Immature natural killer cell (primary cell): Measurements from ENCODE around the gene ADGRG1. TPM values are rescaled to one million over a fixed set of nuclear protein-coding genes. Genes with fewer than 3 reads are reported as not detected.
"Not testable (repeated sequence)": the region's sequence is repeated elsewhere in the genome, so short reads cannot be mapped to it uniquely, and the experiment has no call there.

Experiments used
- DNase-seq, 3 donors: peaks; one replicate each; pipeline ENCODE4 v3.0.0; 2022; ENCODE audit warnings: mixed read lengths in 1 of 3
- H3K27ac Mint-ChIP-seq, 6 donors: one replicate each; pipeline ENCODE4 v1.8.0; 2020; ENCODE audit warnings: mixed read lengths in 6 of 6, mild to moderate bottlenecking in 5 of 6, inconsistent platforms in 4 of 6, moderate library complexity in 3 of 6
- H3K27me3 Mint-ChIP-seq, 3 donors: one replicate each; pipeline ENCODE4 v1.8.0; 2020 to 2021; ENCODE audit warnings: low read depth in 3 of 3, mild to moderate bottlenecking in 3 of 3, mixed read lengths in 3 of 3, moderate library complexity in 3 of 3, inconsistent platforms in 1 of 3
- H3K36me3 Mint-ChIP-seq, 3 donors: one replicate each; pipeline ENCODE4 v1.8.0; 2020; ENCODE audit warnings: mixed read lengths in 3 of 3, inconsistent platforms in 2 of 3, mild to moderate bottlenecking in 2 of 3
- H3K4me1 Mint-ChIP-seq, 2 donors: one replicate each; pipeline ENCODE4 v1.8.0; 2020; ENCODE audit warnings: inconsistent platforms in 2 of 2, mild to moderate bottlenecking in 2 of 2, mixed read lengths in 2 of 2, moderate library complexity in 1 of 2
- H3K4me3 Mint-ChIP-seq, 5 donors: one replicate each; pipeline ENCODE4 v1.8.0; 2020; ENCODE audit warnings: mild to moderate bottlenecking in 5 of 5, mixed read lengths in 5 of 5, inconsistent platforms in 3 of 5, moderate library complexity in 3 of 5
- H3K9me3 Mint-ChIP-seq, 6 donors: one replicate each; pipeline ENCODE4 v1.8.0; 2020; ENCODE audit warnings: mild to moderate bottlenecking in 6 of 6, mixed read lengths in 6 of 6, inconsistent platforms in 4 of 6, moderate library complexity in 3 of 6
- polyA plus RNA-seq, 3 donors: library from polyadenylated mRNA; unstranded; fragments of 300-500 nt; fragmentation: Illumina TruSeq; gene quantifications; one replicate each; pipeline ENCODE4 v1.2.3, GENCODE V29; 2021

The ADGRG1 gene
- polyA plus RNA-seq, 3 donors from 2014 or later = 218 to 784 (median 395) TPM

GRCh38 chr16:57701759-57702371 lies 73.4 kb downstream of the ADGRG1 start:
- Mint-ChIP-seq H3K9me3 (no peaks in the 10 kb centered on the region), H3K36me3 (no peaks in the 10 kb centered on the region), H3K4me1 (no peaks in the 10 kb centered on the region), H3K4me3 (no peak overlapping the region), H3K27me3 (no peaks in the 10 kb centered on the region), H3K27ac (no peak overlapping the region)
- no peak for DNase-seq

- no peak for DNase-seq
- peaks cover 0 to 3% (median 0%) of the 10 kb centered on the region in 3 donors for H3K27me3 Mint-ChIP-seq
- H3K36me3 Mint-ChIP-seq = no peaks in the 10 kb centered on the region
- no peak overlapping the region for H3K27ac Mint-ChIP-seq
- no peaks in the 10 kb centered on the region for H3K4me1 Mint-ChIP-seq
- H3K9me3 Mint-ChIP-seq = no peaks in the 10 kb centered on the region
- no peak overlapping the region for H3K4me3 Mint-ChIP-seq
Measured at GRCh38 chr16:57703416-57704010, 75.1 kb downstream of the ADGRG1 start.

GRCh38 chr16:57704011-57704904 lies 75.8 kb downstream of the ADGRG1 start:
- Mint-ChIP-seq H3K9me3 (no peaks in the 10 kb centered on the region), H3K27ac (no peak overlapping the region), H3K36me3 (no peaks in the 10 kb centered on the region), H3K4me1 (no peaks in the 10 kb centered on the region), H3K27me3 (peaks cover 0 to 3% (median 0%) of the 10 kb centered on the region in 3 donors), H3K4me3 (no peak overlapping the region)
- no peak for DNase-seq

GRCh38 chr16:57704905-57705852 lies 76.7 kb downstream of the ADGRG1 start:
- no peaks in the 10 kb centered on the region for H3K36me3 Mint-ChIP-seq
- DNase-seq = no peak
- H3K4me3 Mint-ChIP-seq = no peak overlapping the region
- H3K27ac Mint-ChIP-seq = no peak overlapping the region
- peaks cover 0 to 3% (median 0%) of the 10 kb centered on the region in 3 donors for H3K27me3 Mint-ChIP-seq
- H3K4me1 Mint-ChIP-seq = no peaks in the 10 kb centered on the region
- H3K9me3 Mint-ChIP-seq = no peaks in the 10 kb centered on the region

GRCh38 chr16:57706717-57707116 lies 78.3 kb downstream of the ADGRG1 start:
- H3K4me3 Mint-ChIP-seq = no peak overlapping the region
- H3K9me3 Mint-ChIP-seq = no peaks in the 10 kb centered on the region
- no peaks in the 10 kb centered on the region for H3K36me3 Mint-ChIP-seq
- peaks cover 0 to 3% (median 0%) of the 10 kb centered on the region in 3 donors for H3K27me3 Mint-ChIP-seq
- no peaks in the 10 kb centered on the region for H3K4me1 Mint-ChIP-seq
- DNase-seq = no peak
- H3K27ac Mint-ChIP-seq = peak overlapping the region in 2 of 6 donors; percentile 30 to 53

- H3K27me3 Mint-ChIP-seq = peaks cover 0 to 3% (median 0%) of the 10 kb centered on the region in 3 donors
- no peaks in the 10 kb centered on the region for H3K36me3 Mint-ChIP-seq
- no peak for DNase-seq
- no peaks in the 10 kb centered on the region for H3K4me1 Mint-ChIP-seq
- no peaks in the 10 kb centered on the region for H3K9me3 Mint-ChIP-seq
- H3K4me3 Mint-ChIP-seq = no peak overlapping the region
- H3K27ac Mint-ChIP-seq = no peak overlapping the region
Measured at GRCh38 chr16:57707331-57707730, 78.9 kb downstream of the ADGRG1 start.

GRCh38 chr16:57708168-57708567 lies 79.7 kb downstream of the ADGRG1 start:
- no peak for DNase-seq
- no peak overlapping the region for H3K4me3 Mint-ChIP-seq
- no peaks in the 10 kb centered on the region for H3K4me1 Mint-ChIP-seq
- H3K9me3 Mint-ChIP-seq = no peaks in the 10 kb centered on the region
- H3K27ac Mint-ChIP-seq = no peak overlapping the region
- H3K36me3 Mint-ChIP-seq = no peaks in the 10 kb centered on the region
- H3K27me3 Mint-ChIP-seq = peaks cover 0 to 5% (median 0%) of the 10 kb centered on the region in 3 donors

- Mint-ChIP-seq H3K27me3 (peaks cover 0 to 5% (median 0%) of the 10 kb centered on the region in 3 donors), H3K9me3 (no peaks in the 10 kb centered on the region), H3K4me3 (no peak overlapping the region), H3K27ac (no peak overlapping the region), H3K4me1 (no peaks in the 10 kb centered on the region), H3K36me3 (no peaks in the 10 kb centered on the region)
- DNase-seq = no peak
Measured at GRCh38 chr16:57709663-57710062, 81.2 kb downstream of the ADGRG1 start.

GRCh38 chr16:57711346-57711745 lies 82.9 kb downstream of the ADGRG1 start:
- Mint-ChIP-seq H3K4me1 (no peaks in the 10 kb centered on the region), H3K4me3 (no peak overlapping the region), H3K27me3 (peaks cover 0 to 5% (median 0%) of the 10 kb centered on the region in 3 donors), H3K27ac (no peak overlapping the region), H3K36me3 (no peaks in the 10 kb centered on the region), H3K9me3 (no peaks in the 10 kb centered on the region)
- no peak for DNase-seq

GRCh38 chr16:57711993-57712392 lies 83.6 kb downstream of the ADGRG1 start:
- Mint-ChIP-seq H3K4me3 (no peak overlapping the region), H3K27me3 (peaks cover 0 to 5% (median 0%) of the 10 kb centered on the region in 3 donors), H3K27ac (no peak overlapping the region), H3K36me3 (no peaks in the 10 kb centered on the region), H3K4me1 (no peaks in the 10 kb centered on the region), H3K9me3 (no peaks in the 10 kb centered on the region)
- DNase-seq = no peak

GRCh38 chr16:57712569-57712968 lies 84.1 kb downstream of the ADGRG1 start:
- not testable (repeated sequence) for H3K4me3 Mint-ChIP-seq, H3K4me1 Mint-ChIP-seq, H3K9me3 Mint-ChIP-seq, DNase-seq, H3K27ac Mint-ChIP-seq, H3K36me3 Mint-ChIP-seq, H3K27me3 Mint-ChIP-seq

- H3K27ac Mint-ChIP-seq = no peak overlapping the region
- H3K4me3 Mint-ChIP-seq = no peak overlapping the region
- no peaks in the 10 kb centered on the region for H3K36me3 Mint-ChIP-seq
- H3K27me3 Mint-ChIP-seq = peaks cover 0 to 2% (median 0%) of the 10 kb centered on the region in 3 donors
- H3K4me1 Mint-ChIP-seq = no peaks in the 10 kb centered on the region
- DNase-seq = no peak
- H3K9me3 Mint-ChIP-seq = no peaks in the 10 kb centered on the region
Measured at GRCh38 chr16:57713596-57713995, 85.2 kb downstream of the ADGRG1 start.

GRCh38 chr16:57714047-57714446 lies 85.6 kb downstream of the ADGRG1 start:
- Mint-ChIP-seq H3K4me3 (no peak overlapping the region), H3K9me3 (no peaks in the 10 kb centered on the region), H3K4me1 (no peaks in the 10 kb centered on the region), H3K36me3 (no peaks in the 10 kb centered on the region), H3K27me3 (peaks cover 0 to 2% (median 0%) of the 10 kb centered on the region in 3 donors), H3K27ac (no peak overlapping the region)
- DNase-seq = no peak
